WTC11 (cell line): ENCODE results near the gene SAMD4A.

Experiments
- ATF1 ChIP-seq: sonication (generic); formaldehyde crosslinking; IDR thresholded peaks from 2 replicates; pipeline ENCODE4 v1.8.1; 2023; ENCODE audit warnings: mild to moderate bottlenecking, moderate library complexity, missing genetic modification reagents
- ELF4 ChIP-seq: sonication (generic); formaldehyde crosslinking; IDR thresholded peaks from 2 replicates; pipeline ENCODE4 v1.8.1; 2022; ENCODE audit warnings: low read depth, mild to moderate bottlenecking, moderate library complexity, missing genetic modification reagents
- JUN ChIP-seq: sonication (generic); formaldehyde crosslinking; IDR thresholded peaks from 2 replicates; pipeline ENCODE4 v1.8.0; 2023; ENCODE audit warnings: mild to moderate bottlenecking, missing genetic modification reagents
- OVOL2 ChIP-seq: fragments of 250-450 bp; sonication (Bioruptor Pico); IDR thresholded peaks from 2 replicates; pipeline ENCODE4 v1.9.0; 2021; ENCODE audit warnings: mild to moderate bottlenecking, borderline replicate concordance
- RELA ChIP-seq: sonication (generic); formaldehyde crosslinking; IDR thresholded peaks from 2 replicates; pipeline ENCODE4 v1.8.1; 2022; ENCODE audit warnings: missing genetic modification reagents, mild to moderate bottlenecking, borderline replicate concordance
- TCF7 ChIP-seq: sonication (generic); formaldehyde crosslinking; IDR thresholded peaks from 2 replicates; pipeline ENCODE4 v1.8.0; 2022; ENCODE audit warnings: mild to moderate bottlenecking, low read depth, missing genetic modification reagents, moderate library complexity
- TEAD4 ChIP-seq: sonication (generic); formaldehyde crosslinking; IDR thresholded peaks from 2 replicates; pipeline ENCODE4 v1.8.0; 2022; ENCODE audit warnings: mild to moderate bottlenecking, missing genetic modification reagents
- ZBTB21 ChIP-seq: sonication (generic); formaldehyde crosslinking; IDR thresholded peaks from 2 replicates; pipeline ENCODE4 v1.8.1; 2023; ENCODE audit warnings: mild to moderate bottlenecking, missing genetic modification reagents, borderline replicate concordance
- TF ChIP-seq, protein P1 (sequence below): fragments of 200-600 bp; IDR thresholded peaks from 2 replicates; pipeline ENCODE4 v1.8.0; 2022; ENCODE audit warnings: antibody characterized with exemption

DNA sequence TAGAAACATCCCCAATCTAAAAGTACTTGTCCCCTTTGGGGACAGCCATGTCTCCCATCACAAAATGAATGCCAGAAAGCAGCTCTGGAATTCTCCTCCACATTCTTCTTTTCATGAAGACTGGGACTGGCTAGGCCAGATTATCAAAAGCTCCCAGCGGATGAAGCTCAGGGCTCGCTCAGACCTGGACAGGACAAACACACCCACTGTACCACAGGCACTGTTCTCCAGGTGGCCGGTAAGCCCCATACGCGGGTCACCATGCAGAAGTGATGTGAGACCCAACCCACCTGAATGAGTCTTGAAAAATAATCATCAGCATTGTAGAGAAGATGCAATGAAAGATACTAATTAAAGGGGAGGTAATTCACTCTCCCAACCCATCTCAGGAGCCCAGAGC is 250.6 kb downstream of the SAMD4A start:
- TF ChIP-seq, protein P1, sequence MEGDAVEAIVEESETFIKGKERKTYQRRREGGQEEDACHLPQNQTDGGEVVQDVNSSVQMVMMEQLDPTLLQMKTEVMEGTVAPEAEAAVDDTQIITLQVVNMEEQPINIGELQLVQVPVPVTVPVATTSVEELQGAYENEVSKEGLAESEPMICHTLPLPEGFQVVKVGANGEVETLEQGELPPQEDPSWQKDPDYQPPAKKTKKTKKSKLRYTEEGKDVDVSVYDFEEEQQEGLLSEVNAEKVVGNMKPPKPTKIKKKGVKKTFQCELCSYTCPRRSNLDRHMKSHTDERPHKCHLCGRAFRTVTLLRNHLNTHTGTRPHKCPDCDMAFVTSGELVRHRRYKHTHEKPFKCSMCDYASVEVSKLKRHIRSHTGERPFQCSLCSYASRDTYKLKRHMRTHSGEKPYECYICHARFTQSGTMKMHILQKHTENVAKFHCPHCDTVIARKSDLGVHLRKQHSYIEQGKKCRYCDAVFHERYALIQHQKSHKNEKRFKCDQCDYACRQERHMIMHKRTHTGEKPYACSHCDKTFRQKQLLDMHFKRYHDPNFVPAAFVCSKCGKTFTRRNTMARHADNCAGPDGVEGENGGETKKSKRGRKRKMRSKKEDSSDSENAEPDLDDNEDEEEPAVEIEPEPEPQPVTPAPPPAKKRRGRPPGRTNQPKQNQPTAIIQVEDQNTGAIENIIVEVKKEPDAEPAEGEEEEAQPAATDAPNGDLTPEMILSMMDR: no peak
- TF ChIP-seq RELA (CRISPR knock-in tag): no peak
- no peak for TF ChIP-seq TEAD4 (CRISPR knock-in tag)
- no peak for TF ChIP-seq OVOL2 (CRISPR knock-in tag)
- no peak for TF ChIP-seq ELF4
- no peak for TF ChIP-seq ZBTB21
- TF ChIP-seq JUN: no peak
- TF ChIP-seq ATF1: no peak
- TF ChIP-seq TCF7 (CRISPR knock-in tag): no peak
